Stimulated activated CD4-positive, alpha-beta T cell treated with anti-CD3 and anti-CD28 coated beads, Interleukin-12 subunit alpha, Interleukin-12 subunit beta, amount 100 ng/mL, for 48 hours (primary cell): ENCODE results near the gene TBC1D10A.

Experiments used
- DNase-seq, 3 donors: peaks; one replicate each; pipeline ENCODE4 v3.0.0-alpha.2; 2020; ENCODE audit warnings: low read depth in 2 of 3, low spot score in 1 of 3

TBC1D10A gene

DNA sequence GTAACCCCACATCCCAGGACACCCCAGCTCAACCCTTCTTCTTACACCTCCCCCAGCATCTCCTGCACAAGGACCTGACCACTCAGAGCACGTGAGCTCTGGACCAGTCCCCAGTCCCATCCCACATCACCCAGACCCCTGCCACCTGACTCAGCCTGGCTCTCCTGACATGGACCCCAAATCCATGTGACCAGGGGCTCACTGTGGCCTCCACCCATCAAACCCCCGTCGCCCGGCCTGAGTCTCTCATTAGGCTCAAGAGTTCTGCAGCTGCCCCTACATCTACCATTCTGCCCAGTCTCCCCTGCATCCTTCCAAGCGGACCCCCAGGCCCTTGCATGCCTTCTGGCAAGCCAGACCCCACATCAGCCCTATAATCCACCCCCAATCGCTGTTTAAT is 78.3 kb downstream of the TBC1D10A start:
- no peak for DNase-seq

GRCh38 chr22:30247974-30248373 is 78.8 kb downstream of the TBC1D10A start:
- no peak for DNase-seq

GRCh38 chr22:30247561-30247960 is 79.2 kb downstream of the TBC1D10A start:
- DNase-seq: no peak

- DNase-seq: no peak
Observed at GRCh38 chr22:30246814-30247376, 79.8 kb downstream of the TBC1D10A start.

GRCh38 chr22:30245985-30246813 is 80.5 kb downstream of the TBC1D10A start, which contains the start of gene LIF:
Gene LIF, minus strand, starts transcription at chr22:30246759. Its CDS starts 64 bp downstream, at chr22:30246695.
- no peak for DNase-seq

- DNase-seq: no peak
Observed at GRCh38 chr22:30245181-30245984, 81.4 kb downstream of the TBC1D10A start.

DNA sequence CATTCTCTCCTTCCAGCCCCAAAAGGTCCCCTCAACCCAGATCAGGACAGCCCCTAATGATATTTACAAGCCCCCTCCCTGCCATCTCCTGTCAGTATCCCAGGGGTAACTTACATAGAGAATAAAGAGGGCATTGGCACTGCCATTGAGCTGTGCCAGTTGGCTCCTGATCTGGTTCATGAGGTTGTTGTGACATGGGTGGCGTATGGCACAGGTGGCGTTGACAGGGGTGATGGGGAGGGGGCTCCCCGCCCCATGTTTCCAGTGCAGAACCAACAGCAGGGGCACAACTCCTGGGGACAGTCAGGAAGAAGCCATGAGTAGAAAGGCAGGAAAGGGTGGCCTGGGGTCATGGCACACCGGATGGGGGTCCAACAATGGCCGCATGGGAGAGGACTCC is 82.1 kb downstream of the TBC1D10A start:
- no peak for DNase-seq

- no peak for DNase-seq
Observed at GRCh38 chr22:30244066-30244465, 82.7 kb downstream of the TBC1D10A start.

- no peak for DNase-seq
Observed at GRCh38 chr22:30243661-30244060, 83.1 kb downstream of the TBC1D10A start.
